GM12872 (cell line): Measurements from ENCODE around the gene ELL.
A peak's percentile ranks its signal among the peaks of the same experiment; 100 is the strongest.

Experiments
- CTCF ChIP-seq: IDR thresholded peaks from 3 replicates; pipeline ENCODE4 v1.5.1; 2011; ENCODE audit warnings: low read depth, mild to moderate bottlenecking, low read length, moderate library complexity; ENCODE audit not compliant: insufficient read depth

Gene ELL

DNA sequence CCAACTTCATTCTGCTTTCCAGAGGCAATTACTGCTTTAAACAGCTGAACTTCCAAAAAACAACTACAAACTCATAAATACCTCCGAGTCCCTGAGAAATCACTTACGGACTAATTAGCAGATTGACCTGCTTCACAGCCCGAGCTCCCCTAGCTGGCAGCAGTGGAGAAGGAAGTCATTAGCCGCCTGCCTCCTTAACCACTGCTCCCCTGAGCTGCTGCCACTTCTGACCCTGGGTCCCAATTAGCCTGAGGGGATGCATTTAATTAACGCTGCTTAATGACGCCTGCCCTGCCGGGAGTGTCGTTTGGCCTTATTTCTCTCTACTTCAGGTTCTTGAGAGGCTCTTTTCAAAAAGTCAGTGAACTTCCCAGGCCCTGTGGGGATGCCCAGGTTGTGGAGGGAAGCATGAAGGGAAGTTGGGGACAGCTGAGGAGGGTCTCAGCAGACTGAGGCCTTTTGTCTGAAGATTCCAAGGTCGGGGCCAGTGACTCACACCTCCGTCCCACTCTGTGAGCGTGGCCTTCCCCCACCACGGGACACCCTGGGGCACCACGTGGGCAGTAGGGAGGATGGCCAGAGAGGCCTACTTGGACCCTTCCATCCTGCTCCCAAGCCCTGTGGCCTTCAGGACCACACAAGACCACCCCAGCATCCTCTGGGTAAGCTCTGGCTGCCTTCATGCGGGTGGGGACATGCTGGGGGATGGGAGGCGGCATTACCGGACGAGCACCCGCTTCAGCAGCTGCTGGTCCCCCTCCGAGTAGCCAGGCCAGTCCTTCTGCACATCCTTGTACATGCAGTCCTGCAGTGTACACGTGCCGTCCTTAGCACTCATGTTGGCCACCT, 64.2 kb downstream of the ELL start:
- no peak for TF ChIP-seq CTCF

DNA sequence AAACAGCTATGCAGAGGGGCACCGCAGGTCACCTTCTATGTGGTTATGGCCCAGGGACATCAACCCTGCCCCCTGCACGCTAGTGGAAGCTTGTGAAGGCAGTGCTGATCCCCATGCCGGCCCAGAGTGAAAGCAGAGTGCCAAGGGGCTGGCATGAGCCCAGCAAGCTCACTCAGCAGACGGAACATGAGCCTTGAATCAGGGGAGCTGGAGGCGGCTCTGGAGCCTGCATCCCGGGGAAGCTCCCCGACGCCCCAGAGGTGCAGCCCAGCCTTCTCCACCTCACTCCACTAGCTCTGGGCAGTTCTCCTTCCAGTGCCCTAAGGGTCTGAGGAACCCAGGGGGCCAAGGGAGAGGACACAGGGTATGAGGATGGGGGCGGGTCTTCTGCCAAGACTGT, 64.9 kb downstream of the ELL start:
- TF ChIP-seq CTCF = no peak

GRCh38 chr19:18456279-18456678, 65.6 kb downstream of the ELL start:
- TF ChIP-seq CTCF = no peak

- no peak for TF ChIP-seq CTCF
Observed at GRCh38 chr19:18453269-18454024, 68.4 kb downstream of the ELL start.

DNA sequence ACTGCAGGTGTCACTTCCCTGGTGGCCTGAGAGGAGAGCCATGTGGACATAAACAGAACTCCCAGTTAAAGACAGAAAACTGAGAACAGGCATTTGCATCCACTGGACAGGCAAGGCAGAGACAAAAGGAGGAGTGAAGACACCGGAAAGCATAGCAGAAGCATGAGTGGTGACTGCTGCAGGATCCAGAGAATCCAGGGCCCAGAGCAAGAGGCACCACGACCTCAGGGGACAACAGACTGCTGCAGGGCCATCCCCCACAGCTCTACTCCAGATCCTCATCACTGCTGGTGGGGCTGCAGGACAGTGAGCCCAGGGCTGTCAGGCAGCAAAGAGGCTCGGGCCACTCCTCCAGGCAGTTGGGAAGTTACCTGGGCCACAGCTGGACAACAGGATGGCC, 69.5 kb downstream of the ELL start:
- TF ChIP-seq CTCF = no peak

- peak; percentile 99 for TF ChIP-seq CTCF
Observed at GRCh38 chr19:18450931-18451836, 70.7 kb downstream of the ELL start.
